Vagina (tissue), 2 donors: ENCODE measurements around the gene HMHB1.

Source experiments
- POLR2A ChIP-seq, 2 donors: fragments of 450-650 bp; IDR thresholded peaks; one replicate each; pipeline ENCODE4 v1.6.1; 2017; ENCODE audit warnings: antibody characterized with exemption in 2 of 2, mild to moderate bottlenecking in 2 of 2, moderate library complexity in 2 of 2
- TF ChIP-seq, protein P1 (sequence below), 3 experiments: fragments of 450-650 bp in 2 of 3; fragments of 200-600 bp in 1 of 3; sonication (generic) in 1 of 3; IDR thresholded peaks; one replicate each; pipeline ENCODE4 v1.5.1; 2017 to 2019; ENCODE audit warnings: antibody characterized with exemption in 3 of 3, mild to moderate bottlenecking in 2 of 3, moderate library complexity in 2 of 3

DNA sequence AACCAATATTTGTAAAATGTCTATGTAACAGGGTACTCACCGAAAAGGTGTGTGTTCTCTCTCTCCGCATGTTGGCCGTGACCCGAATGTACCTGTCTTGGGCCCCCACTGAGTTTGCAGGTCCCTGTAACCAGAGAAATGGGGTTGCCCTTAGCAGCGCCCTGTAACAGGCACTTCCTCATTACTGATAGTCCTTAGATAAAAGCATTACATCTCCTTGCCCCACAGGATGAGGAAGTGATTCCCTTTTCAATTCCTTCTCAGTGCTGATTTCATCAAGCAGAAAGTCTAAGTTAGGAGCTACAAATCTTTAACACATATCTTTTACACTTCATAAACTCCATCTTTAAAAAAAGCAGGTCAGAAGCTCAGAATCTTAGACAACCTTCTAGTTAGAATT is 15.2 kb upstream of the HMHB1 start:
- TF ChIP-seq, protein P1, sequence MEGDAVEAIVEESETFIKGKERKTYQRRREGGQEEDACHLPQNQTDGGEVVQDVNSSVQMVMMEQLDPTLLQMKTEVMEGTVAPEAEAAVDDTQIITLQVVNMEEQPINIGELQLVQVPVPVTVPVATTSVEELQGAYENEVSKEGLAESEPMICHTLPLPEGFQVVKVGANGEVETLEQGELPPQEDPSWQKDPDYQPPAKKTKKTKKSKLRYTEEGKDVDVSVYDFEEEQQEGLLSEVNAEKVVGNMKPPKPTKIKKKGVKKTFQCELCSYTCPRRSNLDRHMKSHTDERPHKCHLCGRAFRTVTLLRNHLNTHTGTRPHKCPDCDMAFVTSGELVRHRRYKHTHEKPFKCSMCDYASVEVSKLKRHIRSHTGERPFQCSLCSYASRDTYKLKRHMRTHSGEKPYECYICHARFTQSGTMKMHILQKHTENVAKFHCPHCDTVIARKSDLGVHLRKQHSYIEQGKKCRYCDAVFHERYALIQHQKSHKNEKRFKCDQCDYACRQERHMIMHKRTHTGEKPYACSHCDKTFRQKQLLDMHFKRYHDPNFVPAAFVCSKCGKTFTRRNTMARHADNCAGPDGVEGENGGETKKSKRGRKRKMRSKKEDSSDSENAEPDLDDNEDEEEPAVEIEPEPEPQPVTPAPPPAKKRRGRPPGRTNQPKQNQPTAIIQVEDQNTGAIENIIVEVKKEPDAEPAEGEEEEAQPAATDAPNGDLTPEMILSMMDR (IDR thresholded peaks at IDR 0.05): no peak
- TF ChIP-seq POLR2A (IDR thresholded peaks at IDR 0.05): no peak
